ENCODE data around the gene PDE10A.

PDE10A gene

GRCh38 chr6:165417278-165417865, 245.7 kb downstream of the PDE10A start:
- TF ChIP-seq CTCF (IDR thresholded peaks at IDR 0.05; ENCODE audit: borderline replicate concordance, control extremely low read depth, extremely low read depth, insufficient read depth, missing control alignments): no peak
- DNase-seq (ENCODE audit: low spot score): no peak
- in situ Hi-C loops (cut with MboI; ENCODE audit: low sequenced_read_pairs, unreplicated experiment): no loop called here

- in situ Hi-C loops (cut with MboI; ENCODE audit: low sequenced_read_pairs, unreplicated experiment): no loop called here
- DNase-seq (ENCODE audit: low spot score): no peak
- TF ChIP-seq CTCF (IDR thresholded peaks at IDR 0.05; ENCODE audit: borderline replicate concordance, control extremely low read depth, extremely low read depth, insufficient read depth, missing control alignments): no peak
These were observed 258.3 kb downstream of the PDE10A start for GRCh38 chr6:165404697-165405096.

GRCh38 chr6:165404296-165404695, 258.7 kb downstream of the PDE10A start:
- in situ Hi-C loops (cut with MboI; ENCODE audit: low sequenced_read_pairs, unreplicated experiment): no loop called here
- DNase-seq (ENCODE audit: low spot score): no peak
- TF ChIP-seq CTCF (IDR thresholded peaks at IDR 0.05; ENCODE audit: borderline replicate concordance, control extremely low read depth, extremely low read depth, insufficient read depth, missing control alignments): no peak

- no peak for TF ChIP-seq CTCF (IDR thresholded peaks at IDR 0.05; ENCODE audit: borderline replicate concordance, control extremely low read depth, extremely low read depth, insufficient read depth, missing control alignments)
- DNase-seq (ENCODE audit: low spot score): no peak
- in situ Hi-C loops (cut with MboI; ENCODE audit: low sequenced_read_pairs, unreplicated experiment): no loop called here
These were observed 259.9 kb downstream of the PDE10A start for GRCh38 chr6:165403006-165403595.

- no peak for TF ChIP-seq CTCF (IDR thresholded peaks at IDR 0.05; ENCODE audit: borderline replicate concordance, control extremely low read depth, extremely low read depth, insufficient read depth, missing control alignments)
- DNase-seq (ENCODE audit: low spot score): no peak
- in situ Hi-C loops (cut with MboI; ENCODE audit: low sequenced_read_pairs, unreplicated experiment): no loop called here
These were observed 261.9 kb downstream of the PDE10A start for GRCh38 chr6:165401092-165401491.

- no peak for TF ChIP-seq CTCF (IDR thresholded peaks at IDR 0.05; ENCODE audit: borderline replicate concordance, control extremely low read depth, extremely low read depth, insufficient read depth, missing control alignments)
- in situ Hi-C loops (cut with MboI; ENCODE audit: low sequenced_read_pairs, unreplicated experiment): no loop called here
- DNase-seq (ENCODE audit: low spot score): no peak
These were observed 272.6 kb downstream of the PDE10A start for GRCh38 chr6:165390475-165390874.

Measured in GM13976 (cell line).